Activated CD4-positive, alpha-beta T cell treated with anti-CD3 and anti-CD28 coated beads, Interleukin-2, Interleukin-6, amounts not matched to agents 100 ng/mL and 50 ng/mL, durations not matched to agents 16 hours and 8 hours (primary cell): Measurements from ENCODE around the gene SLC16A5.
A peak's percentile ranks its signal among the peaks of the same experiment; 100 is the strongest.
"Not testable (repeated sequence)": the region's sequence is repeated elsewhere in the genome, so short reads cannot be mapped to it uniquely, and the experiment has no call there.

Experiments used
- DNase-seq: peaks from one replicate; pipeline ENCODE4 v3.0.0-alpha.2; 2020

The SLC16A5 gene

GRCh38 chr17:75113798-75114551, 26.2 kb downstream of the SLC16A5 start:
- peak; percentile 95 for DNase-seq

- no peak for DNase-seq
Measured at GRCh38 chr17:75114552-75115314, 27.0 kb downstream of the SLC16A5 start.

- DNase-seq: no peak
Measured at GRCh38 chr17:75115555-75115954, 27.8 kb downstream of the SLC16A5 start.

GRCh38 chr17:75116737-75117136, 29.0 kb downstream of the SLC16A5 start:
- no peak for DNase-seq

- no peak for DNase-seq
Measured at GRCh38 chr17:75118307-75118706, 30.6 kb downstream of the SLC16A5 start.

- peak; percentile 87 for DNase-seq
Measured at GRCh38 chr17:75124041-75124818, 36.5 kb downstream of the SLC16A5 start.

GRCh38 chr17:75124819-75125162, 37.0 kb downstream of the SLC16A5 start:
- DNase-seq: no peak

GRCh38 chr17:75125984-75126383, 38.2 kb downstream of the SLC16A5 start:
- DNase-seq: peak; percentile 26

- DNase-seq: no peak
Measured at GRCh38 chr17:75126954-75127353, 39.2 kb downstream of the SLC16A5 start.

GRCh38 chr17:75127936-75128335, 40.2 kb downstream of the SLC16A5 start:
- not testable (repeated sequence) for DNase-seq

- DNase-seq: no peak
Measured at GRCh38 chr17:75128694-75129505, 41.1 kb downstream of the SLC16A5 start.

- no peak for DNase-seq
Measured at GRCh38 chr17:75129576-75129975, 41.8 kb downstream of the SLC16A5 start.

GRCh38 chr17:75130059-75130631, 42.4 kb downstream of the SLC16A5 start:
- no peak for DNase-seq

- peak; percentile 67 for DNase-seq
Measured at GRCh38 chr17:75130632-75131277, 43.0 kb downstream of the SLC16A5 start.

GRCh38 chr17:75131278-75132017, 43.7 kb downstream of the SLC16A5 start, which contains the start of gene NT5C:
TSS of gene NT5C (minus strand) at chr17:75131742. CDS start at chr17:75131707, 35 bp downstream.
- DNase-seq: peak; percentile 86

- DNase-seq: not testable (repeated sequence)
Measured at GRCh38 chr17:75132018-75133000, 44.6 kb downstream of the SLC16A5 start.

- no peak for DNase-seq
Measured at GRCh38 chr17:75133001-75133400, 45.2 kb downstream of the SLC16A5 start.

GRCh38 chr17:75133607-75134347, 46.0 kb downstream of the SLC16A5 start:
- DNase-seq: not testable (repeated sequence)

GRCh38 chr17:75135452-75135851, 47.7 kb downstream of the SLC16A5 start:
- DNase-seq: no peak
